Liver (tissue), 3 donors: ENCODE results near the gene ATXN10.

ENCODE experiments used
- NR2F2 ChIP-seq: IDR thresholded peaks from 2 replicates; pipeline ENCODE4 v1.6.1; 2016; ENCODE audit warnings: antibody characterized with exemption
- TF ChIP-seq, protein P1 (sequence below): fragments of 150-350 bp; IDR thresholded peaks from 2 replicates; pipeline ENCODE4 v1.5.1; 2017; ENCODE audit warnings: improper control_type of control experiment, low read depth, low read length; ENCODE audit not compliant: missing input control
- donor health status: healthy.
- donor health status: healthy.

DNA sequence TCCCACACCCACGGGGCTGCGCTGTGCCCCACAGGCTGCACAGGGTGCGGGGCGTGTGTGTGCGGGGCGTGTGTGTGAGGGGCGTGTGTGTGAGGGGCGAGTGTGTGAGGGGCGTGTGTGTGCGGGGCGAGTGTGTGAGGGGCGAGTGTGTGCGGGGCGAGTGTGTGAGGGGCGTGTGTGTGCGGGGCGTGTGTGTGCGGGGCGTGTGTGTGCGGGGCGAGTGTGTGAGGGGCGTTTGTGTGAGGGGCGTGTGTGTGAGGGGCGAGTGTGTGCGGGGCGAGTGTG, 218.7 kb downstream of the ATXN10 start:
- TF ChIP-seq, protein P1, sequence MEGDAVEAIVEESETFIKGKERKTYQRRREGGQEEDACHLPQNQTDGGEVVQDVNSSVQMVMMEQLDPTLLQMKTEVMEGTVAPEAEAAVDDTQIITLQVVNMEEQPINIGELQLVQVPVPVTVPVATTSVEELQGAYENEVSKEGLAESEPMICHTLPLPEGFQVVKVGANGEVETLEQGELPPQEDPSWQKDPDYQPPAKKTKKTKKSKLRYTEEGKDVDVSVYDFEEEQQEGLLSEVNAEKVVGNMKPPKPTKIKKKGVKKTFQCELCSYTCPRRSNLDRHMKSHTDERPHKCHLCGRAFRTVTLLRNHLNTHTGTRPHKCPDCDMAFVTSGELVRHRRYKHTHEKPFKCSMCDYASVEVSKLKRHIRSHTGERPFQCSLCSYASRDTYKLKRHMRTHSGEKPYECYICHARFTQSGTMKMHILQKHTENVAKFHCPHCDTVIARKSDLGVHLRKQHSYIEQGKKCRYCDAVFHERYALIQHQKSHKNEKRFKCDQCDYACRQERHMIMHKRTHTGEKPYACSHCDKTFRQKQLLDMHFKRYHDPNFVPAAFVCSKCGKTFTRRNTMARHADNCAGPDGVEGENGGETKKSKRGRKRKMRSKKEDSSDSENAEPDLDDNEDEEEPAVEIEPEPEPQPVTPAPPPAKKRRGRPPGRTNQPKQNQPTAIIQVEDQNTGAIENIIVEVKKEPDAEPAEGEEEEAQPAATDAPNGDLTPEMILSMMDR = no peak
- TF ChIP-seq NR2F2 = no peak
